Measurements from ENCODE around the gene TSC1. TPM values are rescaled to one million over a fixed set of nuclear protein-coding genes. Genes with fewer than 3 reads are reported as not detected.

The TSC1 gene
- total RNA-seq, 1 donor: 68.4 TPM

DNA sequence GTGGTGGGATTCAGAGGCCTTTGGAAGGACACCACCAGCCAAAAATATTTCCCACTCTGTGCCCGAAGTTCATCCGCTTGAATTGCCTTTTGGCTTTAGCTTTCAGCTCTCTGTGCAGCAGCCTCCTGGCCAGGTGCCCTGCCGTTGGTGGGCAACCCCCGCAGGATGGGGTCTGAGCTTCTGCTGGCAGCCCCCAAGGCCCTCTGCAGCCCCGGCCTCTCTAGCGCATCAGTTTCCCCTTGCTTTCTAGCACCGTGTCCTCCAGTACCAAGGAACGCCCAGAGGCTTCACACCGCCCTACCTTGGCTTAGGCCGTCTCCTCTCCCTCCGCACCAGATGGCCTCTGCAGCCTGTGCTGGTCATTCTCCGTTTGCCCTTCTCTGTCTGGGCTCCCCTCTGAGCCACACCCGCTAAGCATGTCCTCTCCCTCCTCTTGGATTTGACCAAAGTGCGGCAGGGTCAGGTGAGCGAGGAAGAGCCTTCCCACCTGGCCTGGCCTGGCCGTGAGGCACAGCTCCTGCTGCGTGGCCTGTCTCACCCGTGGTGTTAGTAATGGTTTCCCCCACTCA lies 4.2 kb upstream of the TSC1 start:
- Histone ChIP-seq H3K4me1 (ENCODE audit: insufficient read depth, low read length) (peaks cover 15% of the 10 kb centered on the region), H2AFZ (ENCODE audit: low read length) (no peak overlapping the region), H3K27me3 (ENCODE audit: insufficient read depth, low read length) (no peaks in the 10 kb centered on the region), H3K27ac (ENCODE audit: low read depth, low read length) (no peak overlapping the region), H4K20me1 (ENCODE audit: insufficient read depth, low read length) (no peaks in the 10 kb centered on the region), H3K4me2 (ENCODE audit: insufficient read depth, low read length) (no peak overlapping the region), H3K9me3 (ENCODE audit: low read depth, low read length) (no peaks in the 10 kb centered on the region), H3K79me2 (ENCODE audit: insufficient read depth, low read length) (peaks cover 9% of the 10 kb centered on the region), H3K4me3 (ENCODE audit: insufficient read depth, low read length) (no peak overlapping the region), H3K36me3 (ENCODE audit: insufficient read depth, low read length) (no peaks in the 10 kb centered on the region)
- TF ChIP-seq, protein P1, sequence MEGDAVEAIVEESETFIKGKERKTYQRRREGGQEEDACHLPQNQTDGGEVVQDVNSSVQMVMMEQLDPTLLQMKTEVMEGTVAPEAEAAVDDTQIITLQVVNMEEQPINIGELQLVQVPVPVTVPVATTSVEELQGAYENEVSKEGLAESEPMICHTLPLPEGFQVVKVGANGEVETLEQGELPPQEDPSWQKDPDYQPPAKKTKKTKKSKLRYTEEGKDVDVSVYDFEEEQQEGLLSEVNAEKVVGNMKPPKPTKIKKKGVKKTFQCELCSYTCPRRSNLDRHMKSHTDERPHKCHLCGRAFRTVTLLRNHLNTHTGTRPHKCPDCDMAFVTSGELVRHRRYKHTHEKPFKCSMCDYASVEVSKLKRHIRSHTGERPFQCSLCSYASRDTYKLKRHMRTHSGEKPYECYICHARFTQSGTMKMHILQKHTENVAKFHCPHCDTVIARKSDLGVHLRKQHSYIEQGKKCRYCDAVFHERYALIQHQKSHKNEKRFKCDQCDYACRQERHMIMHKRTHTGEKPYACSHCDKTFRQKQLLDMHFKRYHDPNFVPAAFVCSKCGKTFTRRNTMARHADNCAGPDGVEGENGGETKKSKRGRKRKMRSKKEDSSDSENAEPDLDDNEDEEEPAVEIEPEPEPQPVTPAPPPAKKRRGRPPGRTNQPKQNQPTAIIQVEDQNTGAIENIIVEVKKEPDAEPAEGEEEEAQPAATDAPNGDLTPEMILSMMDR (IDR thresholded peaks at IDR 0.05; ENCODE audit: extremely low read depth, low read depth, low read length): no peak
- no peak for DNase-seq (ENCODE audit: insufficient read length, low spot score, missing footprints)

DNA sequence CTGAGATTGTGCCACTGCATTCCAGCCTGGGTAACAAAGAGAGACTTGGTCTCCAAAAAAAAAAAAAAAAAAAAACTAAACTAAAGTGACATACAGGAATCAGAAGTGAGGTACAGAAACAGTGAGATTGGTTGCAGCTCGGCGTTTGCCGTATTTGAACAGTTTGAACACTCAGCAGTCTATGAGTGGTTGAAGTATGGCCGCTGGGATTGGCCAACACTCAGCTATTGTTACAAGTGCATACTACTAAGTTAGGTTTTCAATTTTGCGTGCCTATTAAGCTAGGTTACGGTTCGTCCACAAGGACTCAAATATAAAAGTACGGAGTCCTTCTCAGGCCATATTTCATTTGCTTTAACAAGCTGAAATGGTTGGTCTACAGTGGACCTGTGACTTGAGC lies 3.3 kb upstream of the TSC1 start:
- no peak overlapping the region for H3K27ac ChIP-seq (ENCODE audit: low read depth, low read length)
- TF ChIP-seq, protein P1 (IDR thresholded peaks at IDR 0.05; ENCODE audit: extremely low read depth, low read depth, low read length): no peak
- peaks cover 17% of the 10 kb centered on the region for H3K79me2 ChIP-seq (ENCODE audit: insufficient read depth, low read length)
- H3K36me3 ChIP-seq (ENCODE audit: insufficient read depth, low read length): no peaks in the 10 kb centered on the region
- DNase-seq (ENCODE audit: insufficient read length, low spot score, missing footprints): no peak
- H2AFZ ChIP-seq (ENCODE audit: low read length): no peak overlapping the region
- peaks cover 5% of the 10 kb centered on the region for H4K20me1 ChIP-seq (ENCODE audit: insufficient read depth, low read length)
- no peak overlapping the region for H3K4me2 ChIP-seq (ENCODE audit: insufficient read depth, low read length)
- no peaks in the 10 kb centered on the region for H3K9me3 ChIP-seq (ENCODE audit: low read depth, low read length)
- H3K27me3 ChIP-seq (ENCODE audit: insufficient read depth, low read length): no peaks in the 10 kb centered on the region
- H3K4me3 ChIP-seq (ENCODE audit: insufficient read depth, low read length): no peak overlapping the region
- peaks cover 23% of the 10 kb centered on the region for H3K4me1 ChIP-seq (ENCODE audit: insufficient read depth, low read length)

DNA sequence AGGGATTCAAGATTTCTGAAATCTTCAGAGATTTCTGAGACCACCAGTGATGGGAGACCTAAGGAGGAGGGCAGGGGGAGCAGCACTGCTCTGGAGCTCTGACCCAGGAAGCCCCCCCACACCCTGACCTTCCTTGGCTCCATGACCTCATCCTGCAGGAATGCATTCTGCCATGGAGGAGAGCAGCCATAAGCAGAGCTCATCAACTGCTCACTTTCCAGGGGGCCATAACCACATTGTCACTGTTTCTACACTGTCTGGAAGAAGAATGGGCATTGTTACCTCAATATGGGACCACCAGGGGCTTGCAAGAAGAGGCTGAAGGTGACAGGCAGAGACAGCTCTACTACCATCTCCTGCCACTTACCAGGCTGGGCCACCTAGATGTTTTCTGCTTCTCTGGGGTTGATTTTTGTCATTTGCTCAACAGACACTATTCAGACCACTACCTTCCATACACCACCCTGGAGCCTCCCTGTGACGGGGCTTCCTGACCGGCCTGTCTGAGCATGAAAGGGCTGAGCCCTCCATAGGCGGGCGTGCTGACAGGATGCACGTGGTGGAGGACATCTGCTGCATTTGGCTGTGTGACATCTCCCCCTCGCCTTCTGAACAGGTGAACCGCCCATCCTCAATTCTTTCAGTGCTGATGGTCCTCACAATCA lies 2.3 kb upstream of the TSC1 start:
- no peaks in the 10 kb centered on the region for H3K27me3 ChIP-seq (ENCODE audit: insufficient read depth, low read length)
- H3K27ac ChIP-seq (ENCODE audit: low read depth, low read length): no peak overlapping the region
- H3K4me2 ChIP-seq (ENCODE audit: insufficient read depth, low read length): peak overlapping the region; percentile 3
- no peaks in the 10 kb centered on the region for H3K9me3 ChIP-seq (ENCODE audit: low read depth, low read length)
- no peaks in the 10 kb centered on the region for H3K36me3 ChIP-seq (ENCODE audit: insufficient read depth, low read length)
- H3K79me2 ChIP-seq (ENCODE audit: insufficient read depth, low read length): peaks cover 27% of the 10 kb centered on the region
- TF ChIP-seq, protein P1 (IDR thresholded peaks at IDR 0.05; ENCODE audit: extremely low read depth, low read depth, low read length): no peak
- peak overlapping the region; percentile 65 for H2AFZ ChIP-seq (ENCODE audit: low read length)
- peaks cover 31% of the 10 kb centered on the region for H3K4me1 ChIP-seq (ENCODE audit: insufficient read depth, low read length)
- H4K20me1 ChIP-seq (ENCODE audit: insufficient read depth, low read length): peaks cover 9% of the 10 kb centered on the region
- no peak overlapping the region for H3K4me3 ChIP-seq (ENCODE audit: insufficient read depth, low read length)
- DNase-seq (ENCODE audit: insufficient read length, low spot score, missing footprints): no peak

DNA sequence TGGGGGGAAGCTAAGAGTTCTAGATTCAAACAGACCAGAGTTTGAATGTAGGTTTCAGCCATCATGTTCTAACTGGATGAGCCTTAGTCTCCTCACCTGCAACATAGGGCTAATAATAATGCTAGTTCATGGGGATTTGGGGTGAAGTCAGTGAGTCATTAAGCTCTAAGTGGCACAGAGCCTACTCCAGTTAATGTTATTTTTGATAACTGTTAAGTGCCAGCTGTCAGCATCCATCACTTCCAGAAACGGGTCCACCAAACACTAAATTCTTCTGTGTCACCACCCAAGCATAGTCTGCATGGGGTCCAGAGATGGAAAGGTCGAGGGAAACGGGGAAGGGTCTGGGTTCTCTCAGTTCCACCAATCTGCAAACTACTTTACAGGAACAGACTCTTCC lies 1.8 kb upstream of the TSC1 start:
- H3K79me2 ChIP-seq (ENCODE audit: insufficient read depth, low read length): peaks cover 32% of the 10 kb centered on the region
- DNase-seq (ENCODE audit: insufficient read length, low spot score, missing footprints): no peak
- H2AFZ ChIP-seq (ENCODE audit: low read length): peak overlapping the region; percentile 65
- peak overlapping the region; percentile 3 for H3K4me2 ChIP-seq (ENCODE audit: insufficient read depth, low read length)
- H3K9me3 ChIP-seq (ENCODE audit: low read depth, low read length): no peaks in the 10 kb centered on the region
- H3K4me1 ChIP-seq (ENCODE audit: insufficient read depth, low read length): peaks cover 31% of the 10 kb centered on the region
- no peaks in the 10 kb centered on the region for H3K27me3 ChIP-seq (ENCODE audit: insufficient read depth, low read length)
- no peak overlapping the region for H3K27ac ChIP-seq (ENCODE audit: low read depth, low read length)
- no peak overlapping the region for H3K4me3 ChIP-seq (ENCODE audit: insufficient read depth, low read length)
- H4K20me1 ChIP-seq (ENCODE audit: insufficient read depth, low read length): peaks cover 9% of the 10 kb centered on the region
- H3K36me3 ChIP-seq (ENCODE audit: insufficient read depth, low read length): no peaks in the 10 kb centered on the region
- TF ChIP-seq, protein P1 (IDR thresholded peaks at IDR 0.05; ENCODE audit: extremely low read depth, low read depth, low read length): no peak

Measured in osteoblast (primary cell).